T-helper 2 cell (primary cell): Measurements from ENCODE around the gene NREP.

Source experiments
- DNase-seq, 5 experiments: peaks; one replicate each; pipeline versions ENCODE4 v3.0.0 to v3.0.0-alpha.2; 2012 to 2022

Gene NREP

DNA sequence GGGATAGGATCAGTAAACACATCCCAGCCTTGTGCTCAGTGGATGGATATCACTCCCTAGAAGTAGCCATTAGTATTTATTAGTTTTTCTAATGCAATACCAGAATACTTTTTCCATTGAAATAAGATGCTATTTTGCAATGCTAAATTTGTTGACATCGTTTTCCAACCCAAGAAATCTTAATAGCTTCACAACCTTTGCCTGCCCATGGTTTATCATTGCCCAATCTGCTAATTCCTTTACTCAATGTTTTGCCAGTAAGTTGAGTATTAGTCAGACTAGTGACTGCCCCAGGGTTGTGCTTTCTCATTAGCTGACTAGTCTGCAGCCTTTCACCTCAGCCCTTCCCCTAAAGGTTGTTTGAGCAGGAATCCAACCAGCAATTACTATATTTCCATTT lies 62.9 kb downstream of the NREP start:
- DNase-seq = no peak

DNA sequence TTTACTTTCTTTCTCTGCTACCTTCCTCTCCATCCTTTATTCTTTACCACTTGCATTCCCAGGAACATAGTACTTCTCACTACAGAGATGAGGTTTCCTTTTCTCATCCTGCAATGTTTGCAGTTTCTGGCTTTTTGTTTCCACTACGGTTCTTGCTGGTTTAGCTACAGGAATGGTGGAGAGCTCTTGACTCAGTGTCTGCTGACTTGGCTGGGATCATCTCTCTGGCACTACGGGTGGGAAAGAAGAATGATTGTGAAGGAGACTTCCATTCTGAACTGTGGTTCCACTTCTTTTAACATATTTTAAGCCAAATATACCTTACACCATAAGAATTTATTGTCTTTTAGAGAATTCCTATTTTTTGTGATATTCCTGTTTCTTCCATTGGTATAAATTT lies 65.1 kb downstream of the NREP start:
- DNase-seq = no peak

DNA sequence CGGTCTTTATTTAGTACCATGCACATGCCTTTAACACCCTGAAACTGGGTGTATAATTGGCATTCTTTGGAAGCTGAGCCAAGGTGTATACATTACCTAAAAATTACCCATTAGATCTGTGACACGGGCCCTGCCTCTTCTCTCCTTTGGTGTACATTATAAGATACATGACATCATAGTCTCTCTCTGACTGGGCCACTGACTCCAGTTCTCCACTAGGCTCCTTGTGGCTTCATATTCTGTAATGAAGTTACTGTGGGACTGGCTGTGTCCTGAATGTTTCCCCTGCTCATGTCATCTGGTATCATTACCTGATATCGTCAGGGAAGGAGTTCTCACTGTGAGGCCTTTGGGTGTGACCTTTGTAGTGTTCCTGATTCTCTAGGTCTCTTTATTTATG lies 65.5 kb downstream of the NREP start:
- DNase-seq = no peak

DNA sequence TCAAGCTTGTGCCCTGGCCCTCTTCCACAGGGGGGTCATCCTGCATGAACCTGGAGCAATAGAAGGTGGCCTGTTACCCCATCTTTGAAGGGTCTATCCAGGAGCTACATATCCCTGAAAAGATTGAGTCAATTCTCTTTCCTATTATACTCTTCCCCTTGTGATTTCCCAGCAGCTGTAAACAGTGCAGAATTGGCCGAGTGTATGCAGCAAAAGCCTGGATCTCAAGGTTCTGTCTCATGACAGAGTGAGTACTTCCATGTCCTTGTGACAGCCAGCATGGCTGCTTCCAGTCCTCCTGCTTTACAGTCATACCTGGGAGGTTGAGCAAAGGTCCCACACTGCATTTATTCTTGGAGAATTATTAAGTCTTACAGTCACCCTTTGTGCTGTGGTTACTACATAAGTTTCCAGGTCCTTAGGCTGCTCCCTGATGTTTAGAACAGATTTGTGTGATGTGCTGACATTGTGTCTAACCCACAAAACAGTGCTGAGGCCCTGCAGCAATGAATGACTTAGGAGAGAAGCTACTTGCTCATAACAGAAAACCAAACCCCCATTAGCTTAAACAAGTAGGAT lies 67.5 kb downstream of the NREP start:
- DNase-seq = no peak

DNA sequence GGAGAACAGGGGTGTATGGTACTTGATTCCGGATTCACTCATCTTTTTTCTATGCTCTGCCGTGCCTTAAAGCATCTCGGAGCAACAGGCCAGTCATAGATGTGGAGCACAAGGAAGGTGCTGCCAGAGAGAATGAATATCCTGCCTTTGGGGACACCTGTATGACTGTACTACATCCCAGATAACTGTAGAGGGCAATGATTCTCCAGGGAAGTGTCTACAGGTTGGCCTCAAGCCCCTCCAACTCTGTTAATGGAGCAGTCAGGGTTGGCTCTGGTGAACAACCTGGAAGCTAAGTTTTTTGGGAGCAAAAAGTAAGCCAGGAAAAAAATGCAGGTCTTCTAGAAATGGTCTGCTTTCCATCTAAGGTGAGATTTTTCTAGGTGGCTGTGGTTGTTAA lies 71.0 kb downstream of the NREP start:
- DNase-seq = peak in 1 of 5 experiments; percentile 7

DNA sequence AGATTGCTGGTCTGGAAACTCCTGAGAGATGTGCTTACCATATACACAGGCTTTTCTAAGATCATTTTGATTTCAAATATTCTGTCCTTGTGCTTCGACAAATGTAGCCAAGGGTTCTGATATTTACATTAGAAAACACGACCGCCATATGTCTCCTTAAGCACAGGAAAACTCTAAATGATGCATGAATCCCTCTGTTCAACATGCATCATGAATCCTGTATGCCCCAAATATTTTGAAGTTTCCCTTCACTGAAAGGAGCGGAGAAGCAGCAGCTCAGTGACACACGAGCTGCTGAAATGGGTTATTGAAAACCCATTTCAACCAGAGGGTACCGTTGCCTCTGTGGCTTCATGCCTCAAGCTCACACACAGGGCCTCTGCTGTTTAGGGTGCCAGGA lies 74.4 kb downstream of the NREP start:
- DNase-seq = no peak

DNA sequence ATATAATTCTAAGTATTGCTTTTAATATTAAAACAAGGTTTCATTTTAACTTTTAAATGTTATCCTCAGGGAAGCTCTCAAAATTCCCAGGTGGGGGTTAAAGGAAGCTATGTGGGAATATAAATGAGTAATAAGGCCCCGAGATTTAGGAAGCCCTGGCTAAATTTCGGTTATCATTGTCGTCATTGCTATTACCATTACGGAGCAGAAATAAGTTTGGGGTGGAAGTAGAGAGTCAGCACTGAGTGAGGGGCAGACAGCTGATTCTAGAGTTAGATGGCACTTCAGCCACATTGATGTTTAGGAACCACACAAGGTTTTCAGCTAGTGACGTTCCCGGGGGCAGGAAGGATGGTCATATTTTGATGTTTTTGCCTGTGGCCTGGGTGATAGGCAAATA lies 74.9 kb downstream of the NREP start:
- DNase-seq = no peak

DNA sequence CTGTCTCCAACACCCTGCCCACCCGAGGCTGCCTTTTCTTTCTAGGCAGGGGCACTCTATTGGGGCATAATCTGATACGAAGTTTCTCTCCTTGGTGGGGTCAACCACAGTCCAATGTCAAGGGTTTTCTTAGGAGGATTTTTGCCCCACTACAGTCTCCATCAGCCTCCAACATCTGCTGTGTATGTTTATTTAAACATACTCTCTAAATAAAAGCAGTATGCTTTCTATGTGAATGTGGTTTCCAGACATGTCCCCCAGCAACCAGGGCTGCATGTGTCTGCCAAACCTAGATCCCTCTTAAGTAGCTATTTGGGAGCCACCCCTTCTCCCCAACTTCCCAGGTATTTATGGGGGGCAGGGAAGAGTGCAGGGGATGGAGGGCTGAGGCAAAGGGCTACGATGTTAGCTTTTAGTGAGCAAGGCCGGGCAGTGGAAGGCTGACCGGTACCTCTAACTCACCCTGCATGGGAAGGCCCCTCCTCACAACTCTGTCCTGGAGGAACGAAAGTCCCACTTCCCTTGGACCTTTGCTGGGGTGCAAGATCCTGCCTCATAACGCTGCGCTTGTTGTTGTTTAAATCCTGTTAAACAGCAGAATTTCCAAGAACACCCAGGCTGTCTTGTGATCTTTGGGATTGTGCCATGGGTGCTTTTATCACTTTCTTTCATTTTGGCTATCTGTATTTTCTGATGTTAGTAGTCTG lies 75.4 kb downstream of the NREP start:
- DNase-seq = no peak

DNA sequence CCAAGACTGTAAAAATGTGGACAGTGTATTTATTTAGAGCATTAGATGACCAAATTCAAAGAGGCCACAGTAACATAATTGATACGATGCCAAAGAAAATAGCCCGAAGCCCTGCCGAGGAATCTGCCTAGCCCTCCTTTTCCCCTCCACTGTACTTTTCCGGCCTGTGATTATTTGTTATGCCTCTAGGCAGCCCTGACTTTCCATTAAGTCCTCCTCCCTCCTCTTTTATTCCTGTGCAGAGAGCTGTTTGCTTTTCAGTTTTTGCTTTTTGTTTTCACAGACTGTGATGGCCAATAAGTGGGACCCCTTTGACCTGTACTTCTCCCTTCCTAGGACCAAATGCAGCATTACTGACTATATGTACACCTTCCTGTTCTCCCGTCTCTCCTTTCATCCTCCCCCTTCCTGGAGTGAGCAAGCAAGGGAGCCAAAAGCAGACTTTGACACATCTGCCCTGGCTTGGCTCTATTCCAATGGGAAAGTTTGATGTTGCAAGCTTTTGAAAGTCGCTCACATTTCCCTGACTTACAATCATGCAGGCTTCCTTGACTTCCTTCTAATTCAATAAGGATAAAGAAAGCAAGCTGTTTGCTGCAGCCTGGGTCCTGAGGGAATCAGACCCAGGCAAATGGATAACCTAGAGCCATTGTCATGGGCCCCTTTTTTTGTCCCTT lies 76.1 kb downstream of the NREP start:
- no peak for DNase-seq

DNA sequence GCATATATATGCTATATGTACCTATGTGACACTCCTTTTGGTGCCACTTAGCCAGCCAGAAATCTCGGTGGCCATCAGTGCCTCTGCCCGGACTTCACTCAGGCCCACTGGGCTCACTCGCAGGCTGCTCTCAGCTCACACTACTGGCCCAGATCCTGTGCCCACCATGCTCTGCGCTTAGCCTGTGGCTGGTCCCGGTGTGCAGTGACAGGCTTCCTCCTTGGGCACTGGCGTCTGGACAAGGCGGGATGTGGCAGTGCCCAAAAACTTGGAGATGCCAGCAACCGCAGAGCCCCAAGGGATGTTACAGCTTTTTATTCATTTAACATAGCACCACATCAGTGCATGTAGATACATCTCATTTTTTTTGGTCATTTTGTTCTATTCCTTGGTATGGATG lies 77.4 kb downstream of the NREP start:
- no peak for DNase-seq
